ENCODE results near the gene DDX47.
"Not testable (repeated sequence)": the region's sequence is repeated elsewhere in the genome, so short reads cannot be mapped to it uniquely, and the experiment has no call there.

Gene DDX47

DNA sequence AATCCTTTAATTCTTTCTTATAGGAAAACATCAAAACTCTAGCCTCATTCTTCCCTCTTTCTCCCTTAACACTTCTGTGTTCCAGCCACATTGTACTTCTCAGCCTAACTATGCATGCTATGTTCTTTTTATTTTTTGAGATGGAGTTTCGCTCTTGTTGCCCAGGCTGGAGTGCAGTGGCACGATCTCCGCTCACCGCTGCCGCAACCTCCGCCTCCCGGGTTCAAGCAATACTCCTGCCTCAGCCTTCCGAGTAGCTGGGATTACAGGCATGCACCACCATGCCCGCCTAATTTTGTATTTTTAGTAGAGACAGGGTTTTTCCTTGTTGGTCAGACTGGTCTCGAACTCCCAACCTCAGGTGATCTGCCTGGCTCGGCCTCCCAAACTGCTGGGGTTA is 7.2 kb downstream of the DDX47 start:
- DNase-seq (ENCODE audit: low read depth, low spot score), result not testable (repeated sequence)

DNA sequence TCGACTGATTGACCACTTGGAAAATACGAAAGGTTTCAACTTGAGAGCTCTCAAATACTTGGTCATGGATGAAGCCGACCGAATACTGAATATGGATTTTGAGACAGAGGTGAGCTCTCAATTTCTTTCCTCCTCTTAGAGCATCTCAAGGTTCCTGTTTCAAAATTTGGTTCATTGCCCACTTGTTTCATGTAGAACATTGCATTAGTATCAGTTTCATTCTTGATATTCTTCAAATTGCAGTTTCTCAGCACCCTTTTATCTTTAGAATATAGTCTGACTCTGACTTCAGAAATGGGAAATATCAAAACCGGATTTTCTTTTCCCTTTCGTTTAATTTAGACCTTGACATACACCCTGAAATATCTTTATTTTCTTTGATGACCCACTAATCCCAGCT is 8.8 kb downstream of the DDX47 start:
- no peak for DNase-seq (ENCODE audit: low read depth, low spot score)

DNA sequence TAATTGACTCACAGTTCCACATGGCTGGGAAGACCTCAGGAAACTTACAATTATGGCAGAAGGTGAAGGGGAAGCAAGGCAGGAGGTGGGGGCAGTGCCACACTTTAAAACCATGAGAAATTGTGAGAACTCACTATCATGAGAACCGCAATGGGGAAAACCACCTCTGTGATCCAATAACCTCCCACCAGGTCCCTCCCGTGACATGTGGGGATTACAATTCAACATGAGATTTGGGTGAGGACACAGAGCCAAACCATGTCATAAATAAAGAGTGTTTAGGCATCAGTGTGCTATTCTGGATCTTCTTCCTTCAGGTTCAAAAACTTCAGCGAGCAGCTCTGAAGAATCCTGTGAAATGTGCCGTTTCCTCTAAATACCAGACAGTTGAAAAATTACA is 9.7 kb downstream of the DDX47 start:
- no peak for DNase-seq (ENCODE audit: low read depth, low spot score)

DNA sequence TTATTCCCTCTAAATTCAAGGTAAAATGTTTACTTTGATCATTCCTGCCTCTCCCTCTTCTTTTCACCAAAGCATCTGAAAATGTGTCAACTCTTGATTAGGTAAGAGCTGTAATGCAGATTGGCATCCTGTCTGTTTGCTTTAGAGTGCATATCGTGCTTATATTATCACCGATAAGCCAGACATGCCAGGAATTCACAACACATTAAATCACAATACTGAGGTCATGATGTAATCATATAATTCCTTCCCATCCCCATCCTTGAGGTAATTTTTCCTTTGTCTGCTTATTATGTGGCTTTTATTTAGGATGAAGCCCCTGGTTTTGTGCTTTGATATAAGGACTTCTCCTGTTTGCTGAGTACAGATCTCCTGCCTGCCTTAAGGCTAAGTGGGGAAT is 10.2 kb downstream of the DDX47 start:
- no peak for DNase-seq (ENCODE audit: low read depth, low spot score)

DNA sequence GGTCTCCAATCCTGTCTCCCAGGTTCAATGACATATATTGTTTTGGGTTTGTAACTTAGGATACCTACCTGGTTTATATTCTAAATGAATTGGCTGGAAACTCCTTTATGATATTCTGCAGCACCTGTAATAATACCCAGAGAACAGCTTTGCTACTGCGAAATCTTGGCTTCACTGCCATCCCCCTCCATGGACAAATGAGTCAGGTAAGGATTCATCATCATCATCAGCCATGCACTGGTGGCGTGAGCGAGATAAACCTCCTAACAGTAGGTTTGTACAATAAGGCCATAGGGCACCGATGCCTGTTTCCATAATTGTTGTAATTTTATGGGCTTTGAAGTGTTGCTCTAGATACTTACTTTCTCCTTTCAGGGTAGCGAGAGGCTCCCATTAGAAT is 10.7 kb downstream of the DDX47 start:
- DNase-seq (ENCODE audit: low read depth, low spot score), result no peak

DNA sequence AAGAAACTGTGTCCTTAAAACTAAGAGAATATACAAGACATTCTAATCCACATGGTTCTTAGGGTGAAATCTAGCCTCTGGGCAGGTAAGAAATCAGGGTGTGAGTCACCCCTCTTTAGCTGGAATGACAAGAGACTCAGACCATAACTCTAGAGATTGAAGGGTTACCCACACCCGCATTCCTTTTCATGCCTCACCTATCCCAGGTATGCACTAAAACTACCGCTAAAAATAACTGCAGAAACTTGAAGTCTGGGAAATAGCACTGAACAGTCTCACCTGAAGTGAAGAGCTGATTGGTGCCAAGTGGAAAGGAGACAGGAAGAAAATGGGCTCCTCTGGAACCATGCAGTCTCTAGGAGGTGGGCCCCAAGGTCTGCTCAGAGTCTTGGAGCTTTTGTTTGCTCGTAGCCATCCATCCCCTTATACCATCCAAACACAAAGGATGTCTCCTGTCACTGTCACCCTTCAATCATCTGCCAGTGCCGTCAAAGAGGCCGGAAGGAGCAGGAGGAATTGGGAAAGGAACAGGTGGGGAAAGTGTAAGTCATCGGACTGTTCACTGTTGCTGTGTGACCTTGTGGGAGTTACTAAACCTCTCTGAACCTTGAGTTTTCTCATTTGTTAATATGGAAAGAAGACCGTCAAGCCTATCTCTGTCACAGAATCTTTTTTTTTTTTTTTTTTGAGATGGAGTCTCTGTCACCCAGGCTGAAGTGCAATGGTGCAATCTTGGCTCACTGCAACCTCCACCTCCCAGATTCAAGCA is 22.4 kb downstream of the DDX47 start:
- no peak for DNase-seq (ENCODE audit: low read depth, low spot score)

DNA sequence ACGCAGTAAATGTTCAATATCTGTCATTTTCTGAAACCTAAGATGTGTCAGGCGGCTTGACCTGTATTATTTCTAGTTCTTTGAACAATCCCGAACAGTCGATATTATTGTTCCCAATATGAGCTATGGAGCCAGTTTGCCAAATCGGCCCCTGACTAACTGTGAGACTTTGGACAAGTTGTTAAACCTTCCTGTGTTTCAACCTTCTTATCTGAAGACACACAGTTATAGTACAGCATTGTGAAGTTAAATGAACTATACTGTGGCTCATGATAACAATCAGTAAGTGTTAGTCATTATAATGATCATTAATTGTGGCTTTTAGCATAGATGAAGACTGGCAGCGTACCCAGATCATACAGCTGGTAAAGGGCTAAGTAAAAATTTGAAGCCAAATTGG is 23.4 kb downstream of the DDX47 start:
- DNase-seq (ENCODE audit: low read depth, low spot score), result no peak

DNA sequence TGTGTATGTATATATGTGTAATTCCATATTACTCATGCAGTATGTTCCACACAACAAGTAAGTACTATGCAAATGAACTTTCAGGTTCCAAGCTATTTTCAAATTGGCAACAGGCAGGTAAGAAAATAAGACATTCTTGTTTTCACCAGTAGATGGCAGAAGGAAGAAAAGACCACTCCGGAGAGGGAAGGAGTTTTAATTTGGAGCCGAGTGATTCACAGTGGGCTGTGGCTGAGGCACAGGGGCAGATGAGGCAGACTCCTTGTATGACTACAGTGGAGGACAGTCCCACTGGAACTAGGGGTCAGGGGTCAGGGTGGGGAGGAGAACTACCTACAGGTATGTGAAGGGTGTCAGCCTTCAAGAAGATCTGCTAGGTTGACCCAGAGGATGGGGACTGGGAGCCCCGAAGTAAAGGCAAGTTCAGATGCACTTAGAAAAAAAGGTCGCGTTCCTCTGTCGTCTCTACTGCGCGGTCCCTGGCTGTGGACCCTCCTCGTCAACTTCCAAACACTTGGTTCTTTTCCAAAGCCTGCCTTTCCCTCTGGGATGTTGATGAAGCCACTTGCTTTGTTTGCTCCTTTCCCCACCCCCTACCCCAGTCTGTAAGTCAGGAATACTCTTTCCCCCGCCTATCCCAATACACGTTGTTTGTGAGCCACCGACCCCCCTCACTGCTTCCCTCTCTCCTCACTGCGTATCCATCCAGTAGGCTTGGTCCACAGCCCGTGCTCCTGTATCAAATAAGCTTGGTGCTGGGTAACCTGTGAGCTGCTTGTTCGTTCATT is 24.1 kb downstream of the DDX47 start:
- no peak for DNase-seq (ENCODE audit: low read depth, low spot score)

DNA sequence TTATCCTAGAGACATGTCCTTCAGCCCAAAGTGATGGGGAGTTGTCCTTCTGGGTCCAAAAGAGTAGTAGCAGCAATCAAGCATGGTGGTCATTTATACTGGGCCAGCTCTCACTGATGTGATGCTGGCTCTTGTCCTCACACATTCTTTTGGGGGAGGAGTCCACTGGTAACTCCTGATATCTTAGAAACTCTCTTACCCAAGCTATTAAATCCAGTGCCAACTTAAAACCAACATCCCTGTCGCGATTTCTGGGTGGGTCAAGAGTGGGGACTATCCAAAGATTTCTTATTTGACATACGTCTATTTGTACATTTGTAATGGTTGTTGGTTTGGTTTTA is 24.6 kb downstream of the DDX47 start:
- no peak for DNase-seq (ENCODE audit: low read depth, low spot score)

DNA sequence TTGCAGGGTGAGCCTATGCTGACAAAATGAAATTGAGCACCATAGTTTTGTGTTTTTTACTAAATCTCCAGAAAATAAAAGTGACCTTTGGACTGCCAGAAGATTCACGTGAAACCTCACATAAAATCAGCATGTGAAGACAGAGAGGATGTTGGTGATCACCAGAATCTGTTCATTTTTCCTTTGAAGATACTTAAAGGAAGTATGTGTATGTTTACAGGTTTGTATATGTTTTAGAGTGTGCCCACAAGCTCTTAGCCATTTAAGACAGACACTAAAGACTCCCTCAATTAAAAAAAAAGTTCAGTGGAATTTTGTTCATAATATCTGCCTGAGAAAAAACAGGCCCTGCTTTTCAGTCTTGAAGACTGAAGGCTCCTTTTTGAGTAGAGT is 25.9 kb downstream of the DDX47 start:
- DNase-seq (ENCODE audit: low read depth, low spot score), result no peak

DNA sequence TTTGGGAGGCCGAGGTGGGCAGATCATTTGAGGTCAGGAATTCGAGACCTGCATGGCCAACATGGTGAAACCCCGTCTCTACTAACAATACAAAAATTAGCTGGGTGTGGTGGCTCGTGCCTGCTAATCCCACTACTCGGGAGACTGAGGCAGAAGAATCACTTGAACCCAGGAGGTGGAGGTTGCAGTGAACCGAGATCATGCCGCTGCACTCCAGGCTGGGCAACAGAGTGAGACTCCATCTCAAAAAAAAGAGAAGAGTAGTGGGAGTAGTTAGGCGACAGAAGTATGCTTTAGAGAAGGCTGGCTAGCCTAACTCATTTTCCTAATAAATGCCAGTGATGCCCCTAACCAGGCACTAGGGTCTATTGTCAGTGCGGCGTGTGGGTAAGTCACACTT is 26.3 kb downstream of the DDX47 start:
- DNase-seq (ENCODE audit: low read depth, low spot score), result not testable (repeated sequence)

DNA sequence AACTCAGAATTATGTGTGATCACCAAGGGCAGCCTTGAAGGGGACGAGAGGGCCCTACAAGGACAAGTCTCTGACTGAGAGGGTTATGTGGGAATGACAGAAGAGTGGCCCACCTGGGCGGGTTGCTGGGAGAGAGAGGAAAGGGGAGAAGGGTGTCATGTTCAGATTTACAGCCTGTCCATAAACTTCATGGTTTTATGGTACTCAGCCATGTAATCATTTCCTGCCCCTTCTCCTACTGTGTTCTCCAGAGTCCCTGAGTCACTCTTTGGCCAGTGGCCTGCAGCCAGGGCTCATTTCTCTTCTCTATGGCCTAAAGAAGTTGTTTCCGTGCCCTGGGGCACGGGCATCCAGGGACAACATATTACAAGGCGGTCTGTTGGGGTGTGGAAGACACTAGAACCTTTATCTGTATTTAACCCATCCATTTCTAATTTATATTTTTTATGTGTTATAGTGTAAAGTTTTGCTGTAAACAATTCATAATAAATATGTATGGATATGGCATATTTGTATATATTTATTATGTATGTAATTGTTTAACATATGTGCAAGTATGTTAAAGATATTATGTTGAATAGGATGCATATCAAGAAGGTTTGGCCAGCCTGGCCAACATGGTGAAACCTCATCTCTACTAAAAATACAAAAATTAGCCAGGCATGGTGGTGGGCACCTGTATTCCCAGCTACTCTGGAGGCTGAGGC is 26.9 kb downstream of the DDX47 start:
- DNase-seq (ENCODE audit: low read depth, low spot score), result no peak

DNA sequence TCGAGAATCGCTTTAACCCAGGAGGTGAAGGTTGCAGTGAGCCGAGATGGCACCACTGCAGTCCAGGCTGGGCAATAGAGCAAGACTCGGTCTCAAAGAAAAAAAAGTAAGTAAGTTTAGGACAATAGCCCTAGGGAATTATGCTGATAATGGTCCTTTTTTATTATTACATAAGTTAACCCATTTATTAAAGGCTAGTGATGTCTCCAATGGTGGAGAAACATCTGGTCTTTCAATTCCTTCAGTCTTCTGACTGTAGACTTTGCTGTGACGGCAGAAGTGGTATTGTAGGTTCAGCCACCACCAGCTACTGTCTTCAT is 27.4 kb downstream of the DDX47 start:
- DNase-seq (ENCODE audit: low read depth, low spot score), result no peak

DNA sequence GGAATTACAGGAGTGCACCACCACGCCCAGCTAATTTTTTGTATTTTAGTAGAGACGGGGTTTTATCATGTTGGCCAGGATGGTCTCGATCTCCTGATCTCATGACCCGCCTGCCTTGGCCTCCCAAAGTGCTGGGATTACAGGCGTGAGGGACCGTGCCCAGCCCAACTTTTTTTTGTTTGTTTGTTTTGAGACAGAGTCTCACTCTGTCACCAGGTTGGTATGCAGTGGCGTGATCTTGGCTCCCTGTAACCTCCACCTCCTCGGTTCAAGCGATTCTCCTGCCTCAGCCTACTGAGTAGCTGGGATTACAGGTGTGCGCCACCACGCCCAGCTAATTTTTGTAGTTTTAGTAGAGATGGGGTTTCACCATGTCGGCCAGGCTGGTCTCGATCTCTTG is 28.3 kb downstream of the DDX47 start:
- not testable (repeated sequence) for DNase-seq (ENCODE audit: low read depth, low spot score)

DNA sequence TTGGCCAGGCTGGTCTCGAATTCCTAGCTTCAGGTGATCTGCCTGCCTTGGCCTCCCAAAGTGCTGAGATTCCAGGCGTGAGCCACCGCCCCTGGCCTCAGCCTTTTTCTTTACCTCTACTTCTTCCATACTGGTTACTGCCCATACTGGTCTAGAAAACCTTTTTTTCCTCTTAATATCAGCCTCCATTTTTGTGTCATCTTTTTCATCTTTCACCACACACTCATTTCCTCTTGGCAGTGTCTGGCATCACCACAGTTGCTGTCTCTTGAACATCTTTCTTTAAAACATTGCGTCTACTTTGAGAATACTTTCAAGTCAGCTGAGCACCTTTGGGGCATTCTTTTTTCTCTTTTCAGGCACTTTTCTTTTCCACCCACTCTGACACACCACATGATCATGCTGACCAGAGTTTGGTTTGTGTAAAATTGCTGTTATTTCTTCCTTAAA is 32.7 kb downstream of the DDX47 start:
- DNase-seq (ENCODE audit: low read depth, low spot score), result no peak

DNA sequence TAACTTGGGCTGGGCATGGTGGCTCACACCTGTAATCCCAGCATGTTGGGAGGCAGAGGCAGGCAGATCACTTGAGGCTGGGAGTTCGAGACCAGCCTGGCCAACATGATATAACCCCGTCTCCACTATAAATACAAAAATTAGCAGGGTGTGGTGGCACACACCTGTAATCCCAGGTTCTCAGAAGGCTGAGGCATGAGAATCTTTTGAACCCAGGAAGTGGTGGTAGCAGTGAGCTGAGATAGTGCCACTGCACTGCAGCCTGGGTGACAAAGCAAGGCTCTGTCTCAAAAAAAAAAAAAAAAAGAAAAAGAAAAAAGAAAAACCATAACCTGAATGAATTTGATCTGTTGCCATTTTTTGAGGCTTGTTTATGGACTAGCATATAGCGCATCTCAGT is 33.6 kb downstream of the DDX47 start:
- DNase-seq (ENCODE audit: low read depth, low spot score), result not testable (repeated sequence)

DNA sequence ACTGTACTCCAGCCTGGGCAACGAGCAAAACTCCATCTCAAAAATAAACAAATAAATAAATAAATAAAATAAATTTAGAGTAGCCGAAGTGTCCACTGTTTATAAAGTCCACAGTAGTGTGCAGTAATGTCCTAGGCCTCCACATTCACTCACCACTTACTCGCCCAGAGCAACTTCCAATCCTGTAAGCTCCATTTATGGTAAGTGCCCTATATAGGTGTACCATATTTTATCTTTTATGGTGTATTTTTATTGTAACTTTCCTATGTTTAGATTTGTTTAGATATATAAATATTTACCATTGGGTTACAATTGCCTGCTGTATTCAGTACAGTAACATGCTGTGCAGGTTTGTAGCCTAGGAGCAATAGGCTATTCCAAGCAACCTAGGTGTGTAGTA is 40.3 kb downstream of the DDX47 start:
- no peak for DNase-seq (ENCODE audit: low read depth, low spot score)

DNA sequence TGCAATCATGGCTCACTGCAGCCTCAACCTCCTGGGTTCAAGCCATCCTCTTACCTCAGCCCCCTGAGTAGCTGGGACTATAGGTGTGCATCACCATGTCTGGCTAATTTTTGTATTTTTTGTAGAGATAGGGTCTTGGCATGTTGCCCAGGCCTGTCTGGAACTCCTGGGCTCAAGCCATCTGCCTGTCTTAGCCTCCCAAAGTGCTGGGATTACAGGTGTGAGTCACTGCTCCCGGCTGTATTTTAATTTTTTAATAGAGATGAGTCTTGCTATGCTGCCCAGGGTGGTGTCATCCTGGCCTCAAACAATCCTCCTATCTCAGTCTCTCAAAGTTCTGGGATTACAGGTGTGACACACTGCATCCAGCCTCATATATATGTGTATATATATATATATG is 46.5 kb downstream of the DDX47 start:
- no peak for DNase-seq (ENCODE audit: low read depth, low spot score)

DNA sequence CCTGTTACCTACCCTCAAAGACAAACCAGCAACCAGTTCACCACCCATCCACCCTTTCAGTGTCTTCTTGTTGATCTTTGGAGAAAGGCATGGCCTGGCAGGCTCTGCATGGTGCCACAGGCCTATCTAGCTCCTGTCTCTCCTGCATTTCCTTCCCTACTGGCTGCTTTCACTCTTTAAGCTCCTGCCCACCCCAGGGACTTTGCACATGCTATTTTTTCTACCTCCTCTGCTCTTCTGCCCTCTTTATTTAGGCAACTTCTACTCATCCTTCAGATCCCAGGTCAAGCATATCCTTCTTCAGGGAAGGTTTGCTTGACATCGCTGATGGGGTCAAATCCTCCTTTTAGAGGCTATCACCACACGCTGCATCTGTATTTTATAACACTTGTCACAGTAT is 51.1 kb downstream of the DDX47 start:
- no peak for DNase-seq (ENCODE audit: low read depth, low spot score)

DNA sequence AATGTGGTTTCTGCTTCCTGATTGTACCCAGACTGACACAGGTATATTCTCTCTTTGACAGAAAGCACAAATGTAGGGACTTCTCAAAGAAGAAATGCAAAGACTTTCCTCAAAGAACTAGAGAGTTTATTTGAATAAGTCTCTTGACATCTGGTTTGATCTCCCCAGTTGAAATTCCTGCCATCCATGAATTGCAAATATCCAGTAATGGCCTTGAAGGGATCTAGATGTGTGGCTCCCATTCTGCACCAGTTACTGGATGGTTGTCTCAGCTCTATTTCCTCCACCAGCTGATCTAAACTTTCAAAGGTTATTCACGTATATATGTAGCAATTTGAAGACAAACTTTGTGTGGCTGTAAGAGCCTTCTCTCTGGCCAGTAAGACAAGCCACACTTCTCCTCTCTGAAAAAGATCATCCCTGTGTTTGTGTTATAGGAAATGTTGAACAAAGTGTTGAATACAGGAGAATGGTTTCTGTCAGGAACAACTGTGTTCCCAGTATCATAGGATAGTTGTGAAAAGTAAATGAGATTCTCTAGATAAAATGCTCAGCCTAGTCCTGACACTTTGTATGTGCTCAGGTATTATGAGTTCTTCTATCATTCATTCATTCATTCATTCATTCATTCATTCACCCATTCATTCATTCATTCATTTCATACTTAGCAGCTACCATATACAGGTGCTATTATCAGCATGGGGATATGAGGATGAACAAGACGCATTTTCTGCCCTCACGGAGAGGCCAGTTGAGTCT is 55.5 kb downstream of the DDX47 start:
- DNase-seq (ENCODE audit: low read depth, low spot score), result no peak

DNA sequence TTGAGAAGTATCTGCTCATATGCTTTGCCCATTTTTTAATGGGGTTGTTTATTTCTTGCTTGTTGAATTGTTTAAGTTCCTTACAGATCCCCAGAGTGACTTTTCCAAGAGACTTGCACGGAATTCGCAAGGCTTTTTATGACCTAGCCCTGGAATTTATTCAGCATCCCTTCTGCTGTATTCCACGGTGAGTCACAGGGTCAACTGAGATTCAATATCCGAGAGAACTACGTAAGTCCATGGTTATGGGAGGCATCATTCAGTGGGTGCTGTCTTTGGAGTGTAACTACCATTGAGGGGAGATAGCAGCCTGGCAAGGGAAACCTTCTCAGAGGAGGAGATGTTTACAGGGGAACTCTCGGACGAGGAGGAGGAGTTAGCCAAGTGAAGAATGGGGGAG is 57.3 kb downstream of the DDX47 start:
- DNase-seq (ENCODE audit: low read depth, low spot score), result no peak

DNA sequence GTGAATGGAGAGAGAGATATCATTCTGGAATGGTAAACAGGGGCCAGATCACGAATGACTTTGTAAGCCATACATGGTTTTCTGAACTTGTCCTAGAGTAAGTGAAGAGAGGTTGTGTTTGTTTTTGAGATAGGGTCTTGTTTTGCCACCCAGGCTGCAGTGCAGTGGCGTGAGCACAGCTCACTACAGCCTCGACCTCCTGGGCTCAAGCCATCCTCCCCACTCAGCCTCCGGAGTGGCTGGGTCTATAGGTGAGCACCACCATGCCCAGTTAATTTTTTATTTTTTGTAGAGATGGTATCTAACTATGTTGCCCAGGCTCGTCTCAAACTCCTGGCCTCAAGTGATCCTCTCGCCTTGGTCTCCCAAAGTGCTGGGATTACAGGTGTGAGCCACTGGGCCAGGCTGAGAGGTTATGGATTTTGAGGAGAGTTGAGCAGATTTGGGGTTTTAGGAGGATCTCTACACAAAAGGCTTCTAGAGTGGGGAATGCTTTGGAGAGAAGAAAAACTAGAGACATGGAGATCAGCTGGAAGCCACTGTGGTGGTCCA is 58.5 kb downstream of the DDX47 start:
- DNase-seq (ENCODE audit: low read depth, low spot score), result no peak

Data from activated naive CD8-positive, alpha-beta T cell treated with anti-CD3 and anti-CD28 coated beads, Interleukin-2, amount 50 U/mL, for 16 hours (primary cell).